HL-60 (cell line): Measurements from ENCODE around the gene ZG16.
A peak's percentile ranks its signal among the peaks of the same experiment; 100 is the strongest.

Source experiments
- DNase-seq, 2 experiments: peaks; one replicate each; pipeline ENCODE4 v3.0.0-alpha.2; 2010 to 2020; ENCODE audit warnings: low read depth in 1 of 2, low spot score in 1 of 2
- H3K27ac ChIP-seq: fragments of 250-450 bp; sonication (Bioruptor Pico); replicated peaks from 2 replicates; pipeline ENCODE4 v1.5.1; 2020; ENCODE audit warnings: mild to moderate bottlenecking, moderate library complexity
- H3K27me3 ChIP-seq: fragments of 250-450 bp; sonication (Bioruptor Pico); 2 replicates; pipeline ENCODE4 v1.5.1; 2021; ENCODE audit warnings: mild to moderate bottlenecking, moderate library complexity; ENCODE audit not compliant: insufficient read depth, poor library complexity, severe bottlenecking
- H3K4me3 ChIP-seq: replicated peaks from 2 replicates; pipeline ENCODE4 v1.5.1; 2011; ENCODE audit warnings: mild to moderate bottlenecking, control low read depth, low read length; ENCODE audit not compliant: insufficient read depth
- CTCF ChIP-seq: IDR thresholded peaks from one replicate; pipeline ENCODE4 v1.5.1; 2011; ENCODE audit warnings: low read length, control low read depth, inconsistent platforms; ENCODE audit not compliant: insufficient read depth
- GABPA ChIP-seq: IDR thresholded peaks from 2 replicates; pipeline ENCODE4 v1.6.1; 2012; ENCODE audit warnings: low read depth
- POLR2AphosphoS5 ChIP-seq: IDR thresholded peaks from 2 replicates; pipeline ENCODE4 v1.6.1; 2012; ENCODE audit warnings: low read depth
- REST ChIP-seq: IDR thresholded peaks from 2 replicates; pipeline ENCODE4 v1.6.1; 2012; ENCODE audit warnings: low read depth; ENCODE audit not compliant: insufficient replicate concordance
- SPI1 ChIP-seq: IDR thresholded peaks from 2 replicates; pipeline ENCODE4 v1.6.1; 2012; ENCODE audit warnings: low read depth, mild to moderate bottlenecking, borderline replicate concordance

Gene ZG16

GRCh38 chr16:29807426-29808218 lies 29.6 kb downstream of the ZG16 start:
- peak; percentile 94 for TF ChIP-seq POLR2AphosphoS5
- TF ChIP-seq CTCF: no peak
- TF ChIP-seq SPI1: peak; percentile 47; the same call in 1 of the 2 replicates
- Histone ChIP-seq H3K27ac (peak overlapping the region; percentile 90), H3K27me3 (no peaks in the 10 kb centered on the region), H3K4me3 (peak overlapping the region; percentile 56)
- peak; percentile 81 to 95 for DNase-seq

- peak overlapping the region; percentile 56 for H3K4me3 ChIP-seq
- TF ChIP-seq CTCF (no peak), POLR2AphosphoS5 (peak; percentile 44; the same call in 1 of the 2 replicates), SPI1 (no peak)
- no peaks in the 10 kb centered on the region for H3K27me3 ChIP-seq
- DNase-seq: peak; percentile 53 to 63
- peak overlapping the region; percentile 90 for H3K27ac ChIP-seq
Measured at GRCh38 chr16:29808219-29808900, 30.3 kb downstream of the ZG16 start.

GRCh38 chr16:29809031-29809747 lies 31.1 kb downstream of the ZG16 start:
- Histone ChIP-seq H3K4me3 (peak overlapping the region; percentile 56), H3K27ac (peak overlapping the region; percentile 90), H3K27me3 (no peaks in the 10 kb centered on the region)
- TF ChIP-seq GABPA (no peak), REST (no peak), POLR2AphosphoS5 (no peak; the same call in 1 of the 2 replicates), SPI1 (no peak), CTCF (no peak)
- DNase-seq: peak in 1 of 2 experiments; percentile 24
